Keratinocyte (primary cell): Measurements from ENCODE around the gene MEOX1.

ENCODE experiments used
- EZH2 ChIP-seq: IDR thresholded peaks from one replicate; pipeline ENCODE4 v1.6.1; 2012; ENCODE audit warnings: inconsistent platforms, mild to moderate bottlenecking, low read length, moderate library complexity
- TF ChIP-seq, protein P1 (sequence below), 3 experiments: IDR thresholded peaks in 1 of 3; conservative IDR thresholded peaks in 1 of 3; optimal IDR thresholded peaks in 1 of 3; 2 replicates in 2 of 3; 3 replicates in 1 of 3; pipeline versions ENCODE3 to v1.5.1; 2011; ENCODE audit warnings: low read length in 3 of 3, mild to moderate bottlenecking in 3 of 3, moderate library complexity in 2 of 3, control low read depth in 1 of 3, inconsistent platforms in 1 of 3; ENCODE audit not compliant: insufficient read depth in 2 of 3; ENCODE audit errors: extremely low read depth in 1 of 3

DNA sequence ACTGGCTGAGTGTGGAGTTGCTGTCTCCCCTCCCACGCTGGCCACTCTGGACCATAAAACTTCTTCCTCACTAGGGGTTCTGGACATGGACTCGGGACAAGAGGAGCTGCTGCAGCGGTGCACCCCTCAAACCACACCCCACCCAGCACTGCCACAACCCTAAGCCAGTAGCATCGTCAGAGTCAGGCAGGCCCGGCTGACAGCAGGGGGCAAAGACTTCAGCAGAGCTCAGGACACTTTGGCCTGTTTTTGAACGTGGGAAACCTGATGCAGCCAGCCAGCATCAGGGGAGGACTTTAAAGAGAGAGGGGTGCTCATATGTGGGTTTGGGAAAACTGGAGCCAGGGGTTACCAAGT is 9.6 kb downstream of the MEOX1 start:
- TF ChIP-seq, protein P1, sequence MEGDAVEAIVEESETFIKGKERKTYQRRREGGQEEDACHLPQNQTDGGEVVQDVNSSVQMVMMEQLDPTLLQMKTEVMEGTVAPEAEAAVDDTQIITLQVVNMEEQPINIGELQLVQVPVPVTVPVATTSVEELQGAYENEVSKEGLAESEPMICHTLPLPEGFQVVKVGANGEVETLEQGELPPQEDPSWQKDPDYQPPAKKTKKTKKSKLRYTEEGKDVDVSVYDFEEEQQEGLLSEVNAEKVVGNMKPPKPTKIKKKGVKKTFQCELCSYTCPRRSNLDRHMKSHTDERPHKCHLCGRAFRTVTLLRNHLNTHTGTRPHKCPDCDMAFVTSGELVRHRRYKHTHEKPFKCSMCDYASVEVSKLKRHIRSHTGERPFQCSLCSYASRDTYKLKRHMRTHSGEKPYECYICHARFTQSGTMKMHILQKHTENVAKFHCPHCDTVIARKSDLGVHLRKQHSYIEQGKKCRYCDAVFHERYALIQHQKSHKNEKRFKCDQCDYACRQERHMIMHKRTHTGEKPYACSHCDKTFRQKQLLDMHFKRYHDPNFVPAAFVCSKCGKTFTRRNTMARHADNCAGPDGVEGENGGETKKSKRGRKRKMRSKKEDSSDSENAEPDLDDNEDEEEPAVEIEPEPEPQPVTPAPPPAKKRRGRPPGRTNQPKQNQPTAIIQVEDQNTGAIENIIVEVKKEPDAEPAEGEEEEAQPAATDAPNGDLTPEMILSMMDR (optimal IDR thresholded peaks at IDR 0.05 in 1 of 3, IDR thresholded peaks at IDR 0.05 in 1 of 3, conservative IDR thresholded peaks at IDR 0.05 in 1 of 3; ENCODE audit: extremely low read depth in 1 of 3, insufficient read depth in 2 of 3, low read length in 3 of 3): no peak
- TF ChIP-seq EZH2: no peak
